ENCODE measurements around the gene SEC22C.

The SEC22C gene

GRCh38 chr3:42510325-42510724 is 71.4 kb downstream of the SEC22C start:
- no peak for DNase-seq

GRCh38 chr3:42509111-42509510 is 72.7 kb downstream of the SEC22C start:
- DNase-seq: no peak

- no peak for DNase-seq
Measured at GRCh38 chr3:42508562-42508961, 73.2 kb downstream of the SEC22C start.

- DNase-seq: no peak
Measured at GRCh38 chr3:42507761-42508335, 73.9 kb downstream of the SEC22C start.

- DNase-seq: no peak
Measured at GRCh38 chr3:42507252-42507651, 74.5 kb downstream of the SEC22C start.

- no peak for DNase-seq
Measured at GRCh38 chr3:42505849-42506410, 75.8 kb downstream of the SEC22C start.

- no peak for DNase-seq
Measured at GRCh38 chr3:42505128-42505848, 76.5 kb downstream of the SEC22C start.

- no peak for DNase-seq
Measured at GRCh38 chr3:42504334-42505127, 77.2 kb downstream of the SEC22C start.

GRCh38 chr3:42503957-42504333 is 77.8 kb downstream of the SEC22C start:
- no peak for DNase-seq

GRCh38 chr3:42503251-42503924 is 78.4 kb downstream of the SEC22C start:
- no peak for DNase-seq

GRCh38 chr3:42502429-42503250 is 79.1 kb downstream of the SEC22C start, which contains the start of gene VIPR1:
Gene VIPR1 (plus strand): TSS chr3:42502643. CDS start chr3:42502736, 93 bp downstream.
- DNase-seq: no peak

GRCh38 chr3:42501681-42502428 is 79.9 kb downstream of the SEC22C start:
- peak in 1 of 2 donors; percentile 31 for DNase-seq

GRCh38 chr3:42501321-42501680 is 80.5 kb downstream of the SEC22C start:
- no peak for DNase-seq

GRCh38 chr3:42500909-42501308 is 80.9 kb downstream of the SEC22C start:
- DNase-seq: no peak

GRCh38 chr3:42500091-42500490 is 81.7 kb downstream of the SEC22C start:
- no peak for DNase-seq

GRCh38 chr3:42499478-42499871 is 82.3 kb downstream of the SEC22C start:
- DNase-seq: no peak

- no peak for DNase-seq
Measured at GRCh38 chr3:42498791-42499477, 82.8 kb downstream of the SEC22C start.

- no peak for DNase-seq
Measured at GRCh38 chr3:42498034-42498433, 83.7 kb downstream of the SEC22C start.

All from bone marrow (tissue), 2 donors.